GM12872 (cell line): ENCODE measurements around the gene HUNK.

ENCODE experiments used
- TF ChIP-seq, protein P1 (sequence below): IDR thresholded peaks from 3 replicates; pipeline ENCODE4 v1.5.1; 2011; ENCODE audit warnings: low read depth, mild to moderate bottlenecking, low read length, moderate library complexity; ENCODE audit not compliant: insufficient read depth

HUNK gene

GRCh38 chr21:31872452-31873274 is at the start of gene HUNK:
HUNK (plus strand) TSS chr21:31873020; CDS start chr21:31873675, 655 bp downstream.
- TF ChIP-seq, protein P1, sequence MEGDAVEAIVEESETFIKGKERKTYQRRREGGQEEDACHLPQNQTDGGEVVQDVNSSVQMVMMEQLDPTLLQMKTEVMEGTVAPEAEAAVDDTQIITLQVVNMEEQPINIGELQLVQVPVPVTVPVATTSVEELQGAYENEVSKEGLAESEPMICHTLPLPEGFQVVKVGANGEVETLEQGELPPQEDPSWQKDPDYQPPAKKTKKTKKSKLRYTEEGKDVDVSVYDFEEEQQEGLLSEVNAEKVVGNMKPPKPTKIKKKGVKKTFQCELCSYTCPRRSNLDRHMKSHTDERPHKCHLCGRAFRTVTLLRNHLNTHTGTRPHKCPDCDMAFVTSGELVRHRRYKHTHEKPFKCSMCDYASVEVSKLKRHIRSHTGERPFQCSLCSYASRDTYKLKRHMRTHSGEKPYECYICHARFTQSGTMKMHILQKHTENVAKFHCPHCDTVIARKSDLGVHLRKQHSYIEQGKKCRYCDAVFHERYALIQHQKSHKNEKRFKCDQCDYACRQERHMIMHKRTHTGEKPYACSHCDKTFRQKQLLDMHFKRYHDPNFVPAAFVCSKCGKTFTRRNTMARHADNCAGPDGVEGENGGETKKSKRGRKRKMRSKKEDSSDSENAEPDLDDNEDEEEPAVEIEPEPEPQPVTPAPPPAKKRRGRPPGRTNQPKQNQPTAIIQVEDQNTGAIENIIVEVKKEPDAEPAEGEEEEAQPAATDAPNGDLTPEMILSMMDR = no peak

GRCh38 chr21:31829736-31830472 is 42.9 kb upstream of the HUNK start:
- TF ChIP-seq, protein P1 = no peak

DNA sequence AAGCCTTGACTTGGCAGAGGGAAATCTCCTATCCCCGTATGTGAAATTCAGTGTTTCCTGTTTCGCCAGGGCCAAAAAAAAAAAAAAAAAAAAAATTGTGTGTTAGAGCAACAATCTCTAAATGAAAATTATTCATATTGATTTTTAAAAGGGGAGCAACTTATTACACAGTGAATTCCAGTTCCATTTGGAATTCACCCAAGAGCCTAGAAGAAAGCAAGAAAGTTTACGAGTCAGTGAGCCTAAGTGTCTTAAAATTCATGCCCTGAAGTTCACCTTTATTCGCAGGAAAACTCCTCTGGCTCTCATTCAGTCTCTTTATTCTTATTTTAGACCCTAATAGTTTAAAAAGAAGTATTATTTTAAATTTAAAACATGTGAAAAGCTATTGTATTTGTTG is 42.1 kb upstream of the HUNK start:
- TF ChIP-seq, protein P1 = no peak

DNA sequence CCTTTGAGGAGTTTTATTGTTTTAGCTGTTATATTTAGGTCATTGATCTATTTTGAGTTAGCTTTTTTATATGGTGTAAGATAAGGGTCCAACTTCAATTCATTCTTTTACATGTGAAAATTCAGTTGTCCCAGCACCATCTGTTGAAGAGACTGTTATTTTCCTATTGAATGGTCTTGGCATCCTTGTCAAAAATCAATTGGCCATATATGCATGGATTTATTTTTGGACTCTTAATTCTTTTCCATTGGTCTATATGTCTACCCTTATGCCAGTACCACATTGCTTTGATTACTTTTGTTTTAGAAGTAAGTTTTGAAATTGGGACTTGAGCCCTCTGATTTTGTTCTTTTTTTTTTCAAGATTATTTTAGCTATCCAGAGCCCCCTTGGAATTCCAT is 35.8 kb upstream of the HUNK start:
- TF ChIP-seq, protein P1 = no peak

- TF ChIP-seq, protein P1 = no peak
Observed at GRCh38 chr21:31837618-31838390, 35.0 kb upstream of the HUNK start.

GRCh38 chr21:31838586-31839355 is 34.0 kb upstream of the HUNK start:
- TF ChIP-seq, protein P1 = no peak
